ENCODE results near the gene ATP5F1E.

GRCh38 chr20:58990651-58991445 lies 41.3 kb downstream of the ATP5F1E start:
- TF ChIP-seq, protein P1, sequence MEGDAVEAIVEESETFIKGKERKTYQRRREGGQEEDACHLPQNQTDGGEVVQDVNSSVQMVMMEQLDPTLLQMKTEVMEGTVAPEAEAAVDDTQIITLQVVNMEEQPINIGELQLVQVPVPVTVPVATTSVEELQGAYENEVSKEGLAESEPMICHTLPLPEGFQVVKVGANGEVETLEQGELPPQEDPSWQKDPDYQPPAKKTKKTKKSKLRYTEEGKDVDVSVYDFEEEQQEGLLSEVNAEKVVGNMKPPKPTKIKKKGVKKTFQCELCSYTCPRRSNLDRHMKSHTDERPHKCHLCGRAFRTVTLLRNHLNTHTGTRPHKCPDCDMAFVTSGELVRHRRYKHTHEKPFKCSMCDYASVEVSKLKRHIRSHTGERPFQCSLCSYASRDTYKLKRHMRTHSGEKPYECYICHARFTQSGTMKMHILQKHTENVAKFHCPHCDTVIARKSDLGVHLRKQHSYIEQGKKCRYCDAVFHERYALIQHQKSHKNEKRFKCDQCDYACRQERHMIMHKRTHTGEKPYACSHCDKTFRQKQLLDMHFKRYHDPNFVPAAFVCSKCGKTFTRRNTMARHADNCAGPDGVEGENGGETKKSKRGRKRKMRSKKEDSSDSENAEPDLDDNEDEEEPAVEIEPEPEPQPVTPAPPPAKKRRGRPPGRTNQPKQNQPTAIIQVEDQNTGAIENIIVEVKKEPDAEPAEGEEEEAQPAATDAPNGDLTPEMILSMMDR (IDR thresholded peaks at IDR 0.05; ENCODE audit: low read depth, low read length, missing input control): no peak
- TF ChIP-seq, protein P2, sequence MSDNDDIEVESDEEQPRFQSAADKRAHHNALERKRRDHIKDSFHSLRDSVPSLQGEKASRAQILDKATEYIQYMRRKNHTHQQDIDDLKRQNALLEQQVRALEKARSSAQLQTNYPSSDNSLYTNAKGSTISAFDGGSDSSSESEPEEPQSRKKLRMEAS (IDR thresholded peaks at IDR 0.05): no peak
- TF ChIP-seq ATF3 (IDR thresholded peaks at IDR 0.05) (no peak), HNF4A (conservative IDR thresholded peaks at IDR 0.05) (no peak)
- TF ChIP-seq, protein P3, sequence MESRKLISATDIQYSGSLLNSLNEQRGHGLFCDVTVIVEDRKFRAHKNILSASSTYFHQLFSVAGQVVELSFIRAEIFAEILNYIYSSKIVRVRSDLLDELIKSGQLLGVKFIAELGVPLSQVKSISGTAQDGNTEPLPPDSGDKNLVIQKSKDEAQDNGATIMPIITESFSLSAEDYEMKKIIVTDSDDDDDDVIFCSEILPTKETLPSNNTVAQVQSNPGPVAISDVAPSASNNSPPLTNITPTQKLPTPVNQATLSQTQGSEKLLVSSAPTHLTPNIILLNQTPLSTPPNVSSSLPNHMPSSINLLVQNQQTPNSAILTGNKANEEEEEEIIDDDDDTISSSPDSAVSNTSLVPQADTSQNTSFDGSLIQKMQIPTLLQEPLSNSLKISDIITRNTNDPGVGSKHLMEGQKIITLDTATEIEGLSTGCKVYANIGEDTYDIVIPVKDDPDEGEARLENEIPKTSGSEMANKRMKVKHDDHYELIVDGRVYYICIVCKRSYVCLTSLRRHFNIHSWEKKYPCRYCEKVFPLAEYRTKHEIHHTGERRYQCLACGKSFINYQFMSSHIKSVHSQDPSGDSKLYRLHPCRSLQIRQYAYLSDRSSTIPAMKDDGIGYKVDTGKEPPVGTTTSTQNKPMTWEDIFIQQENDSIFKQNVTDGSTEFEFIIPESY (IDR thresholded peaks at IDR 0.05): no peak

Data from liver (tissue), 3 donors.